Subcutaneous abdominal adipose tissue (tissue), 5 donors: ENCODE data around the gene ABCB9.
"Not testable (repeated sequence)": the region's sequence is repeated elsewhere in the genome, so short reads cannot be mapped to it uniquely, and the experiment has no call there.

Experiments used
- H3K27ac ChIP-seq: one replicate; pipeline ENCODE4 v1.7.0; 2013; ENCODE audit warnings: low read depth, mild to moderate bottlenecking, inconsistent platforms, low read length, moderate library complexity
- H3K27me3 ChIP-seq, 5 donors: one replicate each; pipeline ENCODE4 v1.7.0; 2013; ENCODE audit warnings: low read length in 5 of 5, inconsistent platforms in 1 of 5; ENCODE audit not compliant: control insufficient read depth in 5 of 5, insufficient read depth in 4 of 5
- H3K36me3 ChIP-seq, 5 donors: one replicate each; pipeline ENCODE4 v1.7.0; 2013; ENCODE audit warnings: low read length in 5 of 5; ENCODE audit not compliant: control insufficient read depth in 5 of 5, insufficient read depth in 5 of 5
- H3K4me1 ChIP-seq, 5 donors: one replicate each; pipeline ENCODE4 v1.7.0; 2013; ENCODE audit warnings: low read length in 5 of 5, mild to moderate bottlenecking in 3 of 5, moderate library complexity in 1 of 5; ENCODE audit not compliant: control insufficient read depth in 5 of 5, insufficient read depth in 5 of 5
- H3K4me3 ChIP-seq, 5 donors: one replicate each; pipeline ENCODE4 v1.7.0; 2013; ENCODE audit warnings: low read length in 5 of 5, low read depth in 1 of 5
- H3K9ac ChIP-seq, 5 donors: one replicate each; pipeline ENCODE4 v1.7.0; 2013; ENCODE audit warnings: low read length in 5 of 5, mild to moderate bottlenecking in 4 of 5, moderate library complexity in 3 of 5
- H3K9me3 ChIP-seq, 5 donors: one replicate each; pipeline ENCODE4 v1.7.0; 2013; ENCODE audit warnings: low read length in 5 of 5; ENCODE audit not compliant: control insufficient read depth in 5 of 5
- donor health status: healthy.
- donor health status: healthy.
- donor health status: healthy.
- donor health status: healthy.
- donor health status: healthy.

ABCB9 gene

DNA sequence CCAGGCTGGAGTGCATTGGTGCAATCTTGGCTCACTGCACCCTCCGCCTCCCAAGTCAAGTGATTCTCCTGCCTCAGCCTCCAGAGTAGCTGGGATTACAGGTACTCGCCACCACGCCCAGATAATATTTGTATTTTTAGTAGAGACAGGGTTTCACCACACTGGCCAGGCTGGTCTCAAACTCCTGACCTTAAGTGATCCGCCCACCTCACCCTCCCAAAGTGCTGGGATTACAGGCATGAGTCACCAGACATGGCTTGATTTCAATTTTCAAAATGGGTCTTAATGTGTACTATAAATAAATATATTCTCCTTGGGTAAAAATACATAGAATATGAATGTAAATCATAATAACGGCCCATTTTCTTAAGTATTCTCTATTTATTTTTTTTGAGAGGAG, 24.9 kb downstream of the ABCB9 start:
- H3K9me3 ChIP-seq, H3K9ac ChIP-seq, H3K4me3 ChIP-seq, H3K27me3 ChIP-seq, H3K36me3 ChIP-seq, H3K27ac ChIP-seq: not testable (repeated sequence)
- peaks cover 0 to 35% (median 13%) of the 10 kb centered on the region in 5 donors for H3K4me1 ChIP-seq

- H3K27ac ChIP-seq, result no peak overlapping the region
- no peak overlapping the region for H3K9ac ChIP-seq
- H3K27me3 ChIP-seq, result no peaks in the 10 kb centered on the region
- peaks cover 0 to 7% (median 0%) of the 10 kb centered on the region in 5 donors for H3K36me3 ChIP-seq
- no peak overlapping the region for H3K4me3 ChIP-seq
- H3K9me3 ChIP-seq, result no peaks in the 10 kb centered on the region
- peaks cover 0 to 17% (median 0%) of the 10 kb centered on the region in 5 donors for H3K4me1 ChIP-seq
Observed at GRCh38 chr12:122939125-122939524, 27.1 kb downstream of the ABCB9 start.

- Histone ChIP-seq H3K27me3 (no peaks in the 10 kb centered on the region), H3K27ac (no peak overlapping the region), H3K9me3 (no peaks in the 10 kb centered on the region), H3K4me1 (peaks cover 0 to 2% (median 0%) of the 10 kb centered on the region in 5 donors), H3K36me3 (peaks cover 0 to 7% (median 0%) of the 10 kb centered on the region in 5 donors), H3K4me3 (no peak overlapping the region), H3K9ac (no peak overlapping the region)
Observed at GRCh38 chr12:122937622-122938091, 28.6 kb downstream of the ABCB9 start.

- Histone ChIP-seq H3K36me3 (peaks cover 0 to 13% (median 7%) of the 10 kb centered on the region in 5 donors), H3K27me3 (no peaks in the 10 kb centered on the region), H3K9me3 (no peaks in the 10 kb centered on the region), H3K4me3 (no peak overlapping the region), H3K9ac (no peak overlapping the region), H3K4me1 (no peaks in the 10 kb centered on the region), H3K27ac (no peak overlapping the region)
Observed at GRCh38 chr12:122935318-122935717, 30.9 kb downstream of the ABCB9 start.

GRCh38 chr12:122934722-122935121, 31.5 kb downstream of the ABCB9 start:
- Histone ChIP-seq H3K4me1 (no peaks in the 10 kb centered on the region), H3K27me3 (no peaks in the 10 kb centered on the region), H3K4me3 (no peak overlapping the region), H3K36me3 (peaks cover 0 to 16% (median 8%) of the 10 kb centered on the region in 5 donors), H3K9ac (no peak overlapping the region), H3K9me3 (no peaks in the 10 kb centered on the region), H3K27ac (no peak overlapping the region)

- Histone ChIP-seq H3K4me1 (peaks cover 0 to 6% (median 0%) of the 10 kb centered on the region in 5 donors), H3K9me3 (no peaks in the 10 kb centered on the region), H3K36me3 (peaks cover 0 to 15% (median 7%) of the 10 kb centered on the region in 5 donors), H3K4me3 (no peak overlapping the region), H3K9ac (no peak overlapping the region), H3K27ac (no peak overlapping the region), H3K27me3 (no peaks in the 10 kb centered on the region)
Observed at GRCh38 chr12:122932207-122932606, 34.1 kb downstream of the ABCB9 start.

DNA sequence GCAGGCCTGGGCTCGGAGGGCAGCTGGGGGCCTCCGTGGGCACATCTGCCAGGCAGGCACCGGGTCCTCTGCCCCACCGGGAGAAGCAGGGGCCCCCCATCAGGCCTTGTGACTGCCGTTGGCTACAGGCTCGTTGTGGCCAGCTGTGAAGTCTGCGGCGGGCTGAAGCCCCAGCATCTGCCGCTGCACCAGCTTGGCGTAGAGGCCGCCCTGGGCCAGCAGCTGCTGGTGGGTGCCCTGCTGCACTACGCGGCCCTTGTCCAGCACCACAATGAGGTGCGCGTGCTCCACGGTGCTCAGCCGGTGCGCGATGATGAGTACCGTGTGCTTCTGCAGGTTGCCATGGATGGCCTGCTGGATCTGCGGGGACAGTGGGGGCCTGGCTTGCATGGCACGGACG, 36.5 kb downstream of the ABCB9 start:
- H3K4me1 ChIP-seq, result peaks cover 0 to 6% (median 0%) of the 10 kb centered on the region in 5 donors
- peaks cover 0 to 14% (median 7%) of the 10 kb centered on the region in 5 donors for H3K36me3 ChIP-seq
- H3K27me3 ChIP-seq, result no peaks in the 10 kb centered on the region

DNA sequence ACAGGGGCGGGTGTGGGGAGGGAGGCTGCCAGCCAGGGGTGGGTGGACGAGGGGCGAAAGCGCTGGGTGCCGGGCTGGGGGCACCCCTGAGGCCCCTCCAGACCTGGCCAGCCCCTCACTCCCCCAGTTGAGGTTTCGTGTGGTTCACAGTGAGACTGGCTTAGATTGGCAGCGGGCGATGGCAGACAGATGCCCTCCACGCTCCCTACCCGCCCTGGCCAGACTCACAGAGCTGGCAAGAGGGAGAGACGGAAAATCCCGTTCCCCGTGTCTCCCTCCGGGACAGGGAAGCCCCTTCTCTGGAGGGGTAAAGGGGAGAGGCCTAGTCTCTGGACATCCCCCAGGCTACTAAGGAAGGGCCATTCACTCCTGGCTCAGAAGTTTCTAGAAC, 37.1 kb downstream of the ABCB9 start:
- Histone ChIP-seq H3K27me3 (no peaks in the 10 kb centered on the region), H3K36me3 (peaks cover 0 to 14% (median 7%) of the 10 kb centered on the region in 5 donors), H3K4me1 (peaks cover 0 to 6% (median 0%) of the 10 kb centered on the region in 5 donors), H3K9ac (no peak overlapping the region), H3K4me3 (no peak overlapping the region), H3K27ac (no peak overlapping the region), H3K9me3 (no peaks in the 10 kb centered on the region)

More for the DNA sequence above, 36.5 kb downstream of the ABCB9 start:
- Histone ChIP-seq H3K9me3 (no peaks in the 10 kb centered on the region), H3K27ac (no peak overlapping the region), H3K9ac (no peak overlapping the region), H3K4me3 (no peak overlapping the region)

DNA sequence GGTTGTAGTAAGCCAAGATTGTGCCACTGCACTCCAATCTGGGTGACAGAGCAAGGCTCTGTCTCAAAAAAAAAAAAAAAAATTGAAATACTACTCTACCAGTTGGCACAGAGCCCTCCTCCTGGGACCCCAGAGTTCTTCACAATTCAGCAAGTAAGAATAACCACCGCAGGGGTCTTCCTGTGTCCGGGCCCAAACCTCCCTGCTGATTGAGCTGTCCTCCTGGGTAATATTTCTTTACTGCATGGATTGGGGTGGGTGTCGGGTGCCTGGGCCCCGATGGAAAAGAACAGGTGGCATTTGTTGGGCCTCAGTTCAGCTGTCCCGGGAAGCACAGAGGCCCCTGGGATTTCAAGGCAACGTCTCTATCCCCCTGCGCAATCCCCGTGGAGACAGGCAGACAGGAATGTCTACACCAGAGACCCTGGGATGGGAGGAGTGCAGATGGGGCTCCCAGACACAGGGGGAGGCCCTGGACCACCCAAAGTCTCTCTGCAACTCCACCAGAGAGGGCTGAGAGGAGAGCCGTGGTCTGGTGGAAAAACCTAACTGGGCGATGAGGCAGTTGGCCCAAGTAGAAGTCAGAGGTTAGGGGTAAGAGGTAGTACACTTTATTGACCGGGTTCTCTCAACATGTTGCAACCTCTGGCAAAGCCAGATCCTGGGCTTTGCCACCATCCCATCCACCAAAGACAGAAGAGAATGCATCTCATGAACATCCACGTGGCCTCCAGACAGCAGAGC, 37.7 kb downstream of the ABCB9 start:
- Histone ChIP-seq H3K27me3 (no peaks in the 10 kb centered on the region), H3K9ac (no peak overlapping the region), H3K36me3 (peaks cover 0 to 14% (median 7%) of the 10 kb centered on the region in 5 donors), H3K4me3 (no peak overlapping the region), H3K9me3 (no peaks in the 10 kb centered on the region), H3K27ac (no peak overlapping the region), H3K4me1 (peaks cover 0 to 6% (median 0%) of the 10 kb centered on the region in 5 donors)

GRCh38 chr12:122927756-122928403, 38.4 kb downstream of the ABCB9 start:
- Histone ChIP-seq H3K27me3 (no peaks in the 10 kb centered on the region), H3K4me3 (no peak overlapping the region), H3K27ac (no peak overlapping the region), H3K9me3 (no peaks in the 10 kb centered on the region), H3K9ac (no peak overlapping the region), H3K36me3 (peaks cover 0 to 14% (median 7%) of the 10 kb centered on the region in 5 donors), H3K4me1 (peaks cover 0 to 6% (median 0%) of the 10 kb centered on the region in 5 donors)
